NB4 (cell line): ENCODE measurements around the gene ATXN7.

Source experiments
- DNase-seq: peaks from one replicate; pipeline ENCODE4 v3.0.0; 2010; ENCODE audit warnings: low read depth
- H3K4me3 ChIP-seq: one replicate; pipeline ENCODE4 v1.5.1; 2011; ENCODE audit warnings: mild to moderate bottlenecking, low read depth, low read length, moderate library complexity
- MYC ChIP-seq: IDR thresholded peaks from 2 replicates; pipeline ENCODE4 v1.6.1; 2011; ENCODE audit warnings: low read depth, low read length
- POLR2A ChIP-seq: IDR thresholded peaks from 2 replicates; pipeline ENCODE4 v1.6.1; 2011; ENCODE audit warnings: mild to moderate bottlenecking; ENCODE audit not compliant: insufficient read length; ENCODE audit errors: extremely low read depth
- TF ChIP-seq, protein P1 (sequence below): IDR thresholded peaks from 2 replicates; pipeline ENCODE4 v1.6.1; 2011; ENCODE audit warnings: low read depth, low read length
- TF ChIP-seq, protein P2 (sequence below): IDR thresholded peaks from one replicate; pipeline ENCODE4 v1.5.1; 2012; ENCODE audit warnings: low read depth, low read length

Gene ATXN7

DNA sequence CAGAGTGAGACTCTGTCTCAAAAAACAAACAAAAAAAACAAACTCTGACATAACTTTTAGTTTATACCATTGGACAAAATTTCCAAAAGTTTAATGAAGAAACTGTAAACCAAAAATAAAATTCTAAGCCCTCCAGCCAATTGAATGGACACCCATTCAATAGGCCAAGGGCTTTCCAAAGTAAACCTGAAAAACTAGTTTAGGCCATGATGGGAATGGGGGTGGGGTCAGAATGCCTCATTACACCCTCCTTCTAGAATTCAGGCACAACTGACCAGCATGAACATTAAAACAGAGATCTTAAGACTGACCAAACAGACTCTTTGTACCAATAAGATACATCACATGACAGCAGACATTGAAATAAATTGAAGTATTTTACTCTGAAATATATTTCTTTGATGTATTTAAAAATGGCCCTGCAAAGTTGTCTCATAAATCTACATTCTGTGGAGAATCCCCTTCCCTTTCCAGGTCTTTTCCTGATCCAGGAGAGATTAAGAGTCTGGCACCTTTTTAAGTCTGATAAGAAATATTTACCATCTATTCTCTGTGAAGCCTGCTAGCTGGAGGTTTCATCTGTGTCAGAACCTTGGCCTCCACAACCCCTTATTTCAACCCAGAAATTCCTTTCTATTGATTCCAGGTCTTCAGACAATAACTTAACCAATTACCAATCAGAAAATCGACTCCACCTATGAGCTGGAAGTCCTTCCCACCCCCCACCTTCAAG, 15.8 kb upstream of the ATXN7 start:
- DNase-seq, result no peak
- no peak overlapping the region for H3K4me3 ChIP-seq
- no peak for TF ChIP-seq MYC
- no peak for TF ChIP-seq POLR2A
- TF ChIP-seq, protein P1, sequence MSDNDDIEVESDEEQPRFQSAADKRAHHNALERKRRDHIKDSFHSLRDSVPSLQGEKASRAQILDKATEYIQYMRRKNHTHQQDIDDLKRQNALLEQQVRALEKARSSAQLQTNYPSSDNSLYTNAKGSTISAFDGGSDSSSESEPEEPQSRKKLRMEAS, result no peak
- TF ChIP-seq, protein P2, sequence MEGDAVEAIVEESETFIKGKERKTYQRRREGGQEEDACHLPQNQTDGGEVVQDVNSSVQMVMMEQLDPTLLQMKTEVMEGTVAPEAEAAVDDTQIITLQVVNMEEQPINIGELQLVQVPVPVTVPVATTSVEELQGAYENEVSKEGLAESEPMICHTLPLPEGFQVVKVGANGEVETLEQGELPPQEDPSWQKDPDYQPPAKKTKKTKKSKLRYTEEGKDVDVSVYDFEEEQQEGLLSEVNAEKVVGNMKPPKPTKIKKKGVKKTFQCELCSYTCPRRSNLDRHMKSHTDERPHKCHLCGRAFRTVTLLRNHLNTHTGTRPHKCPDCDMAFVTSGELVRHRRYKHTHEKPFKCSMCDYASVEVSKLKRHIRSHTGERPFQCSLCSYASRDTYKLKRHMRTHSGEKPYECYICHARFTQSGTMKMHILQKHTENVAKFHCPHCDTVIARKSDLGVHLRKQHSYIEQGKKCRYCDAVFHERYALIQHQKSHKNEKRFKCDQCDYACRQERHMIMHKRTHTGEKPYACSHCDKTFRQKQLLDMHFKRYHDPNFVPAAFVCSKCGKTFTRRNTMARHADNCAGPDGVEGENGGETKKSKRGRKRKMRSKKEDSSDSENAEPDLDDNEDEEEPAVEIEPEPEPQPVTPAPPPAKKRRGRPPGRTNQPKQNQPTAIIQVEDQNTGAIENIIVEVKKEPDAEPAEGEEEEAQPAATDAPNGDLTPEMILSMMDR, result no peak

DNA sequence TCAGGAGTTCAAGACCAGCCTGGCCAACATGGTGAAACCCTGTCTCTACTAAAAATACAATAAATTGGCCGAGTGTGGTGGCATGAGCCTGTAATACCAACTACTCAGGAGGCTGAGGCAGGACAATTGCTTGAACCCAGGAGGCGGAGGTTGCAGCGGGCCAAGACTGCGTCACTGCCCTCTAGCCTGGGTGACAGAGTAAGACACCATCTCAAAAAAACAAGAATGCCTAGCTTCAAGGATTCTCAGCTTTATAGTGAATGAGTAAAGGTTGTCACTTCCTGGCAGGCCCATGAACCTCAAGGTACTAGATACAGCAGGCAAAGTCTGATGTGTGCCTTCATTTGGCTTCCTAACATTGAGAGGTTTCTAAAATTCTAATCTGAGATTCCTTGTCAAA, 14.5 kb upstream of the ATXN7 start:
- DNase-seq, result no peak
- no peak overlapping the region for H3K4me3 ChIP-seq
- TF ChIP-seq MYC (no peak), POLR2A (no peak)
- TF ChIP-seq, protein P2, result no peak
- TF ChIP-seq, protein P1, result no peak

DNA sequence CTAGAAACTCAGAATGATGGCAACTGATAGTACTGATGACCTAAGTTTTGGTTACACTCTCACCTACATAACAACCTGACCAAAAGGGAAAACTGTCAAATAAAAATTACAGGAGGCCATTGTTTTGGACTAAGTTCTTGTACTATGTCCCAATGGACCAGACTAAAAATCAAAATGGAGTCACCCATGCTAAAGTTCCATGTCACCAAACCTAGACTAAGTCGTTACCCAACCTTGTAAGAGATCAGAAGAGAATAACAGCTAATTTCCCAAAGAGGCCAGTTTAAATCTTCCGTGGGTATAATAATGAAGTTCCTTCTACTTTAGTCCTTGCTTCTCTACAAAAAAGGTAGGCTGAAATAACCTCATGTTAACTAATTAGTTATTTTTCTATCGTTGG, 12.4 kb upstream of the ATXN7 start:
- no peak for DNase-seq
- no peak overlapping the region for H3K4me3 ChIP-seq
- TF ChIP-seq, protein P1, result no peak
- TF ChIP-seq, protein P2, result no peak
- TF ChIP-seq POLR2A (no peak), MYC (no peak)

DNA sequence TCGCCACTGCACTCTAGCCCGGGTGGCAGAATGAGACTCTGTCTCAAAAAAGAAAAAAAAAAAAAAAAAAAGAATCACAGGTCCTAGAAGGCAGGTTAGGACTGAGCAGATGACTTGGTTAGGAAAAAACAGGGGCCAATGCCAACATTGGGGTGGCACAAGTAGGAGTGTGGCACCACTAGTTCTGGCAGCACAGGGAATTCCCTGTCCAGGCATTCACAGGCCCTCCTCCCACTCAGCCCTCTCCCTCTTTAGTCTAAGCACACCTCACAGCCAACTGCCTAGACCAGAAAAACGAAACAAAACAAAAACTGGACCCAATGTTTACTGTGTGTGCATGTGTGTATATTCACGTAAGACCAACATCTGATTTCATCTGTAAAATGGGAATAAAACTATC, 10.6 kb upstream of the ATXN7 start:
- no peak overlapping the region for H3K4me3 ChIP-seq
- TF ChIP-seq, protein P1, result no peak
- TF ChIP-seq, protein P2, result no peak
- TF ChIP-seq MYC (no peak), POLR2A (no peak)
- no peak for DNase-seq

DNA sequence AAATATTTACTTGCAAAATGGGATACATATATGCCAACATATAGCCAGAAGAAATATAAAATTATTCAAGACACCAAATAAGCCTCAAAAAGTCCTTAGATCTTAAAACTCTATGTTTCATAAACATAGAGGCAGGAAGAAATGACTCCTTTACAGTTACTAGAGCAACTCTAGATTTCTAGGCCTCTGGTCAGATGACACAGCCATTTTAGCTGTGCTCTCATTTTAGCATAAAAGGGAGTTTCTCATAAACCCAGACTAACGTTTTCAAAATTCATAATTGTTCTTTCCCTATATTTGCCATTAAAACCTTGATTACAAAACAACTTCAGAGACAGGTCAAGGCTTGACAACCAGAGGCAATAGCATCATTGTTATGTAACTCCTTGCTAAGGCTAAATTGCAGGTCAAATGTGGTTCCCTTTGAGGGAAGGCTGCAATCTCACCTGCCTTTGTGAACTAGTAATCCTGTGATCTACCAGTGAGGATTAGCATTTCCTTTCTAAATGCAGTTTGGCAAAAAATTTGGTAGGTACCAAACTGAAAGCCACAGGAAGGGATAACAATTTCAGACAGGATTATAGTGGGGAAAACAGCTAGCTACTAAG, 8.2 kb upstream of the ATXN7 start:
- H3K4me3 ChIP-seq, result no peak overlapping the region
- TF ChIP-seq, protein P2, result no peak
- TF ChIP-seq MYC (no peak), POLR2A (no peak)
- TF ChIP-seq, protein P1, result no peak
- no peak for DNase-seq
